Cardiac muscle cell (in vitro differentiated cells and primary cell): ENCODE results near the gene MED13L. TPM values are rescaled to one million over a fixed set of nuclear protein-coding genes. Genes with fewer than 3 reads are reported as not detected.

Experiments used
- DNase-seq, 2 donors: peaks; one replicate each; pipeline versions ENCODE4 v3.0.0 to v3.0.0-alpha.2; 2010 to 2017; ENCODE audit warnings: low read depth in 1 of 2, low spot score in 1 of 2
- H3K27ac ChIP-seq: fragments of 200-600 bp; sonication (generic); 2 replicates; pipeline ENCODE4 v1.5.1; 2016
- H3K27me3 ChIP-seq: fragments of 200-600 bp; sonication (generic); 2 replicates; pipeline ENCODE4 v1.6.0; 2016; ENCODE audit warnings: control low read depth
- H3K36me3 ChIP-seq: fragments of 200-600 bp; sonication (generic); 2 replicates; pipeline ENCODE4 v1.5.1; 2016; ENCODE audit warnings: control low read depth
- H3K4me1 ChIP-seq: fragments of 200-600 bp; sonication (generic); 2 replicates; pipeline ENCODE4 v1.8.1; 2017; ENCODE audit warnings: low read depth, mild to moderate bottlenecking, mixed run types
- H3K4me3 ChIP-seq: fragments of 200-600 bp; sonication (generic); 2 replicates; pipeline ENCODE4 v1.5.1; 2016; ENCODE audit warnings: mild to moderate bottlenecking
- H3K9me3 ChIP-seq: fragments of 200-600 bp; sonication (generic); 2 replicates; pipeline ENCODE4 v1.5.1; 2017; ENCODE audit warnings: low read depth, mild to moderate bottlenecking, control low read depth
- CTCF ChIP-seq: IDR thresholded peaks from 2 replicates; pipeline ENCODE4 v1.5.1; 2012; ENCODE audit warnings: low read depth, mild to moderate bottlenecking, low read length
- polyA plus RNA-seq: library from polyadenylated mRNA; unstranded; fragments of >200 nt; fragmentation: Nextera tagmentation; extraction: Ambion mirVana; gene quantifications from 2 replicates; pipeline ENCODE4 v1.2.1, GENCODE V29; 2016
- total RNA-seq: library from RNA; depleted of rRNA; stranded (reverse); fragments of >200 nt; gene quantifications from 2 replicates; pipeline ENCODE4 v1.2.3, GENCODE V29; 2016

The MED13L gene
- total and polyA plus RNA-seq, 2 experiments from 2014 or later: 31.3 to 94.3 TPM

GRCh38 chr12:116087399-116087798, 190.1 kb downstream of the MED13L start:
- Histone ChIP-seq H3K4me3 (no peak overlapping the region), H3K27ac (no peak overlapping the region), H3K36me3 (no peaks in the 10 kb centered on the region), H3K4me1 (peaks cover 15% of the 10 kb centered on the region), H3K27me3 (no peaks in the 10 kb centered on the region), H3K9me3 (no peaks in the 10 kb centered on the region)
- no peak for DNase-seq
- no peak for TF ChIP-seq CTCF

GRCh38 chr12:116080415-116080814, 197.1 kb downstream of the MED13L start:
- DNase-seq: no peak
- no peak overlapping the region for H3K4me3 ChIP-seq
- no peaks in the 10 kb centered on the region for H3K27me3 ChIP-seq
- H3K4me1 ChIP-seq: peaks cover 16% of the 10 kb centered on the region
- TF ChIP-seq CTCF: no peak
- H3K36me3 ChIP-seq: no peaks in the 10 kb centered on the region
- no peaks in the 10 kb centered on the region for H3K9me3 ChIP-seq
- H3K27ac ChIP-seq: no peak overlapping the region

- no peak overlapping the region for H3K4me3 ChIP-seq
- H3K9me3 ChIP-seq: no peaks in the 10 kb centered on the region
- no peaks in the 10 kb centered on the region for H3K27me3 ChIP-seq
- DNase-seq: no peak
- no peaks in the 10 kb centered on the region for H3K36me3 ChIP-seq
- TF ChIP-seq CTCF: no peak
- peaks cover 25% of the 10 kb centered on the region for H3K4me1 ChIP-seq
- no peak overlapping the region for H3K27ac ChIP-seq
These were observed 199.1 kb downstream of the MED13L start for GRCh38 chr12:116078396-116078795.

GRCh38 chr12:116077431-116077830, 200.1 kb downstream of the MED13L start:
- H3K27me3 ChIP-seq: no peaks in the 10 kb centered on the region
- H3K27ac ChIP-seq: peak overlapping the region; percentile 20
- TF ChIP-seq CTCF: no peak
- no peaks in the 10 kb centered on the region for H3K9me3 ChIP-seq
- H3K36me3 ChIP-seq: no peaks in the 10 kb centered on the region
- H3K4me1 ChIP-seq: peaks cover 23% of the 10 kb centered on the region
- no peak overlapping the region for H3K4me3 ChIP-seq
- DNase-seq: no peak

- TF ChIP-seq CTCF: no peak
- Histone ChIP-seq H3K4me3 (no peak overlapping the region), H3K27me3 (no peaks in the 10 kb centered on the region), H3K4me1 (peaks cover 18% of the 10 kb centered on the region), H3K36me3 (no peaks in the 10 kb centered on the region), H3K9me3 (no peaks in the 10 kb centered on the region), H3K27ac (peak overlapping the region; percentile 20)
- DNase-seq: no peak
These were observed 201.1 kb downstream of the MED13L start for GRCh38 chr12:116076399-116076798.

- no peak for TF ChIP-seq CTCF
These were observed 202.8 kb downstream of the MED13L start for GRCh38 chr12:116074686-116075085.

More at GRCh38 chr12:116074686-116075085, 202.8 kb downstream of the MED13L start:
- Histone ChIP-seq H3K4me1 (peaks cover 26% of the 10 kb centered on the region), H3K36me3 (no peaks in the 10 kb centered on the region), H3K27ac (no peak overlapping the region), H3K27me3 (no peaks in the 10 kb centered on the region), H3K4me3 (no peak overlapping the region), H3K9me3 (no peaks in the 10 kb centered on the region)
- no peak for DNase-seq
